Liver (tissue), 9 donors: ENCODE measurements around the gene TJP3. TPM values are rescaled to one million over a fixed set of nuclear protein-coding genes. Genes with fewer than 3 reads are reported as not detected.
A peak's percentile ranks its signal among the peaks of the same experiment; 100 is the strongest.

Experiments used
- DNase-seq: peaks from one replicate; pipeline ENCODE4 v3.0.0-alpha.2; 2017; ENCODE audit warnings: low spot score
- H3K27ac ChIP-seq, 2 donors: one replicate each; pipeline ENCODE4 v1.7.0; 2013; ENCODE audit warnings: inconsistent platforms in 2 of 2, low read length in 2 of 2, control low read depth in 1 of 2, low read depth in 1 of 2, mild to moderate bottlenecking in 1 of 2
- H3K27me3 ChIP-seq, 4 donors: one replicate each; pipeline versions ENCODE4 v1.6.1 to v1.7.0; 2013; ENCODE audit warnings: low read length in 3 of 4, inconsistent platforms in 1 of 4, mild to moderate bottlenecking in 1 of 4, moderate library complexity in 1 of 4; ENCODE audit not compliant: control insufficient read depth in 4 of 4, insufficient read depth in 4 of 4
- H3K36me3 ChIP-seq, 4 donors: one replicate each; pipeline versions ENCODE4 v1.6.1 to v1.7.0; 2013; ENCODE audit warnings: low read length in 3 of 4, mild to moderate bottlenecking in 3 of 4, low read depth in 1 of 4, moderate library complexity in 1 of 4; ENCODE audit not compliant: control insufficient read depth in 4 of 4, insufficient read depth in 3 of 4
- H3K4me1 ChIP-seq, 4 donors: one replicate each; pipeline versions ENCODE4 v1.6.1 to v1.7.0; 2013; ENCODE audit warnings: low read length in 3 of 4, mild to moderate bottlenecking in 3 of 4, moderate library complexity in 1 of 4; ENCODE audit not compliant: control insufficient read depth in 4 of 4, insufficient read depth in 4 of 4
- H3K4me3 ChIP-seq, 3 donors: one replicate each; pipeline versions ENCODE4 v1.6.1 to v1.7.0; 2013; ENCODE audit warnings: low read length in 3 of 3, control low read depth in 1 of 3, low read depth in 1 of 3, mild to moderate bottlenecking in 1 of 3
- H3K9ac ChIP-seq, 2 donors: one replicate each; pipeline ENCODE4 v1.7.0; 2013; ENCODE audit warnings: low read length in 2 of 2, mild to moderate bottlenecking in 2 of 2, moderate library complexity in 2 of 2, control low read depth in 1 of 2, low read depth in 1 of 2
- H3K9me3 ChIP-seq, 4 donors: one replicate each; pipeline versions ENCODE4 v1.6.1 to v1.7.0; 2013; ENCODE audit warnings: low read length in 3 of 4; ENCODE audit not compliant: control insufficient read depth in 4 of 4
- EGR1 ChIP-seq, 2 donors: IDR thresholded peaks; 2 replicates each; pipeline ENCODE4 v1.6.1; 2016 to 2018; ENCODE audit warnings: antibody characterized with exemption in 2 of 2, low read depth in 2 of 2
- FOXA1 ChIP-seq: IDR thresholded peaks from 2 replicates; pipeline ENCODE4 v1.6.1; 2016; ENCODE audit warnings: antibody characterized with exemption
- FOXA2 ChIP-seq: IDR thresholded peaks from 2 replicates; pipeline ENCODE4 v1.6.1; 2016; ENCODE audit warnings: antibody characterized with exemption
- GABPA ChIP-seq, 2 donors: IDR thresholded peaks in 1 of 2; conservative IDR thresholded peaks in 1 of 2; 2 replicates each; pipeline ENCODE4 v1.6.1; 2016; ENCODE audit warnings: antibody characterized with exemption in 2 of 2, mild to moderate bottlenecking in 1 of 2, moderate library complexity in 1 of 2
- HNF4A ChIP-seq, 2 donors: conservative IDR thresholded peaks; 2 replicates each; pipeline ENCODE4 v1.6.1; 2016; ENCODE audit warnings: antibody characterized with exemption in 2 of 2, mild to moderate bottlenecking in 2 of 2
- JUND ChIP-seq, 2 donors: IDR thresholded peaks; 2 replicates each; pipeline ENCODE4 v1.6.1; 2016; ENCODE audit warnings: antibody characterized with exemption in 2 of 2
- NR2F2 ChIP-seq: IDR thresholded peaks from 2 replicates; pipeline ENCODE4 v1.6.1; 2016; ENCODE audit warnings: antibody characterized with exemption
- RXRA ChIP-seq, 2 donors: IDR thresholded peaks; 2 replicates each; pipeline ENCODE4 v1.6.1; 2017 to 2018; ENCODE audit warnings: antibody characterized with exemption in 2 of 2, mild to moderate bottlenecking in 1 of 2
- WGBS: extraction: QIAGEN DNeasy Blood & Tissue Kit; methylation state at CpG from one replicate; pipeline ENCODE4 v1.1.7; 2013; 5-methylcytosine and 5-hydroxymethylcytosine counted together
- polyA plus RNA-seq, 2 donors: library from polyadenylated mRNA; stranded (reverse) in 1 of 2; unstranded in 1 of 2; fragments of 200-250 nt in 1 of 2; fragments of >200 nt in 1 of 2; fragmentation: Nextera tagmentation in 1 of 2; extraction: Ambion mirVana in 1 of 2; gene quantifications; one replicate each; pipeline versions ENCODE4 v1.2.1 to v1.2.3, GENCODE V29; 2013 to 2015
- total RNA-seq, 2 donors: library from RNA; depleted of rRNA; stranded (reverse); fragments of >200 nt; gene quantifications; one replicate each; pipeline ENCODE4 v1.2.3, GENCODE V29; 2014
- TF ChIP-seq, protein P1 (sequence below): IDR thresholded peaks from 2 replicates; pipeline ENCODE4 v1.6.1; 2016; ENCODE audit warnings: antibody characterized with exemption, mild to moderate bottlenecking
- TF ChIP-seq, protein P2 (sequence below): IDR thresholded peaks from 2 replicates; pipeline ENCODE4 v1.6.1; 2016; ENCODE audit warnings: antibody characterized with exemption
- TF ChIP-seq, protein P3 (sequence below): fragments of 150-350 bp; IDR thresholded peaks from 2 replicates; pipeline ENCODE4 v1.5.1; 2017; ENCODE audit warnings: improper control_type of control experiment, low read depth, low read length; ENCODE audit not compliant: missing input control
- donor health status: healthy.
- donor health status: healthy.
- donor health status: healthy.
- donor health status: healthy.
- donor health status: healthy.

The TJP3 gene
- total and polyA plus RNA-seq, 4 donors: 6.0 to 9.8 (median 6.7) TPM

DNA sequence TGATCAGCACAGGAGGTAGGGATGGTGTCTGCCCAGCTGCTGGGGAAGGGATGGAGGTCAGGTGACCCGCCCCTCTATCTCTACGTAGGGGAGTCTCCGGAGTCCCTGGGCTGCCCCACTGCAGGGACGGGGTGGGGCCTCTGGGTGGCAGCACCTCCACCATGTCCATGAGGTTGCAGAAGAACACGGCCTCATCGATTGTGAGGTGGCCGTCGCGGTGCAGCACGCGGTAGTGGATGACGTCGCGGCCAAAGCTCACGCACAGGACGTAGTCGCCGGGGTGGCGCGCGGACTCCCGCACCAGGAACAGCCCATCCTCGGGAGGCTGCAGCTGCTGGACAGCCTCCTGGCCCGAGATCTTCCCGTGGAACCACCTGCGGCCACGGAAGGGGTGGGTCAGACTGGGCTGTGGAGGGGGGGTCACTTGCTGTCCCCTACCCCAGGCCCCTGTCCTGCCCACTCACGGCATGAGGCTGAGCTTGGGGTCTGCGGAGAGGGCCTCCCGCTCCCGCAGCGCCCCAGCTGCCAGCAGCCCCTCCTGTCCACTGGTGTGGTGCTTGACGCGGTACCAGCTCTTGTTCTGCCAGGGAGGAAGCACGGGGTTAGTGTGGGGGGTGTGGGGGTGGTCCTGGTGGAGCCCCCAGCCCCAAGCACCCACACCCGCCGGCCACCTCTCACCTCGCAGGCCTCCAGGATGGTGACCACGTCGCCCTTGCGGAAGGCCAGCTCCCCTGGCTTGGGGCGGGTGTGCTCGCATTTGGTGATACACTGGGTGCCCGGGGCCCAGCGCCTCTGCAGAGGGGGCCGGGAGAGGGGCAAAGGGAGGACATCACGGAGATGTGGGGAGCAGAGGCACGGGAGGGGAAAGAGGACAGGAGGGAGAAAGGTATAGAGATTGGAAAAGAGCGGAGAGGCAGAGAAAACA, 75.7 kb downstream of the TJP3 start:
- peaks cover 0 to 7% (median 1%) of the 10 kb centered on the region in 4 donors for H3K4me1 ChIP-seq
- DNase-seq: no peak
- H3K27me3 ChIP-seq: peaks cover 0 to 15% (median under 1%) of the 10 kb centered on the region in 4 donors
- no peak overlapping the region for H3K9ac ChIP-seq
- H3K36me3 ChIP-seq: peaks cover 0 to 1% (median 0%) of the 10 kb centered on the region in 4 donors
- H3K27ac ChIP-seq: no peak overlapping the region
- TF ChIP-seq, protein P1, sequence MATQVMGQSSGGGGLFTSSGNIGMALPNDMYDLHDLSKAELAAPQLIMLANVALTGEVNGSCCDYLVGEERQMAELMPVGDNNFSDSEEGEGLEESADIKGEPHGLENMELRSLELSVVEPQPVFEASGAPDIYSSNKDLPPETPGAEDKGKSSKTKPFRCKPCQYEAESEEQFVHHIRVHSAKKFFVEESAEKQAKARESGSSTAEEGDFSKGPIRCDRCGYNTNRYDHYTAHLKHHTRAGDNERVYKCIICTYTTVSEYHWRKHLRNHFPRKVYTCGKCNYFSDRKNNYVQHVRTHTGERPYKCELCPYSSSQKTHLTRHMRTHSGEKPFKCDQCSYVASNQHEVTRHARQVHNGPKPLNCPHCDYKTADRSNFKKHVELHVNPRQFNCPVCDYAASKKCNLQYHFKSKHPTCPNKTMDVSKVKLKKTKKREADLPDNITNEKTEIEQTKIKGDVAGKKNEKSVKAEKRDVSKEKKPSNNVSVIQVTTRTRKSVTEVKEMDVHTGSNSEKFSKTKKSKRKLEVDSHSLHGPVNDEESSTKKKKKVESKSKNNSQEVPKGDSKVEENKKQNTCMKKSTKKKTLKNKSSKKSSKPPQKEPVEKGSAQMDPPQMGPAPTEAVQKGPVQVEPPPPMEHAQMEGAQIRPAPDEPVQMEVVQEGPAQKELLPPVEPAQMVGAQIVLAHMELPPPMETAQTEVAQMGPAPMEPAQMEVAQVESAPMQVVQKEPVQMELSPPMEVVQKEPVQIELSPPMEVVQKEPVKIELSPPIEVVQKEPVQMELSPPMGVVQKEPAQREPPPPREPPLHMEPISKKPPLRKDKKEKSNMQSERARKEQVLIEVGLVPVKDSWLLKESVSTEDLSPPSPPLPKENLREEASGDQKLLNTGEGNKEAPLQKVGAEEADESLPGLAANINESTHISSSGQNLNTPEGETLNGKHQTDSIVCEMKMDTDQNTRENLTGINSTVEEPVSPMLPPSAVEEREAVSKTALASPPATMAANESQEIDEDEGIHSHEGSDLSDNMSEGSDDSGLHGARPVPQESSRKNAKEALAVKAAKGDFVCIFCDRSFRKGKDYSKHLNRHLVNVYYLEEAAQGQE: no peak
- TF ChIP-seq FOXA1: no peak
- TF ChIP-seq, protein P2, sequence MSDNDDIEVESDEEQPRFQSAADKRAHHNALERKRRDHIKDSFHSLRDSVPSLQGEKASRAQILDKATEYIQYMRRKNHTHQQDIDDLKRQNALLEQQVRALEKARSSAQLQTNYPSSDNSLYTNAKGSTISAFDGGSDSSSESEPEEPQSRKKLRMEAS: no peak
- TF ChIP-seq, protein P3, sequence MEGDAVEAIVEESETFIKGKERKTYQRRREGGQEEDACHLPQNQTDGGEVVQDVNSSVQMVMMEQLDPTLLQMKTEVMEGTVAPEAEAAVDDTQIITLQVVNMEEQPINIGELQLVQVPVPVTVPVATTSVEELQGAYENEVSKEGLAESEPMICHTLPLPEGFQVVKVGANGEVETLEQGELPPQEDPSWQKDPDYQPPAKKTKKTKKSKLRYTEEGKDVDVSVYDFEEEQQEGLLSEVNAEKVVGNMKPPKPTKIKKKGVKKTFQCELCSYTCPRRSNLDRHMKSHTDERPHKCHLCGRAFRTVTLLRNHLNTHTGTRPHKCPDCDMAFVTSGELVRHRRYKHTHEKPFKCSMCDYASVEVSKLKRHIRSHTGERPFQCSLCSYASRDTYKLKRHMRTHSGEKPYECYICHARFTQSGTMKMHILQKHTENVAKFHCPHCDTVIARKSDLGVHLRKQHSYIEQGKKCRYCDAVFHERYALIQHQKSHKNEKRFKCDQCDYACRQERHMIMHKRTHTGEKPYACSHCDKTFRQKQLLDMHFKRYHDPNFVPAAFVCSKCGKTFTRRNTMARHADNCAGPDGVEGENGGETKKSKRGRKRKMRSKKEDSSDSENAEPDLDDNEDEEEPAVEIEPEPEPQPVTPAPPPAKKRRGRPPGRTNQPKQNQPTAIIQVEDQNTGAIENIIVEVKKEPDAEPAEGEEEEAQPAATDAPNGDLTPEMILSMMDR: peak; percentile 18
- TF ChIP-seq RXRA (IDR thresholded peaks at IDR 0.05): no peak
- TF ChIP-seq JUND (IDR thresholded peaks at IDR 0.05): no peak
- WGBS: 75% methylated on average over 49 of the region's 49 CpGs
- no peak overlapping the region for H3K4me3 ChIP-seq
- H3K9me3 ChIP-seq: peaks cover 10 to 15% (median 14%) of the 10 kb centered on the region in 4 donors

DNA sequence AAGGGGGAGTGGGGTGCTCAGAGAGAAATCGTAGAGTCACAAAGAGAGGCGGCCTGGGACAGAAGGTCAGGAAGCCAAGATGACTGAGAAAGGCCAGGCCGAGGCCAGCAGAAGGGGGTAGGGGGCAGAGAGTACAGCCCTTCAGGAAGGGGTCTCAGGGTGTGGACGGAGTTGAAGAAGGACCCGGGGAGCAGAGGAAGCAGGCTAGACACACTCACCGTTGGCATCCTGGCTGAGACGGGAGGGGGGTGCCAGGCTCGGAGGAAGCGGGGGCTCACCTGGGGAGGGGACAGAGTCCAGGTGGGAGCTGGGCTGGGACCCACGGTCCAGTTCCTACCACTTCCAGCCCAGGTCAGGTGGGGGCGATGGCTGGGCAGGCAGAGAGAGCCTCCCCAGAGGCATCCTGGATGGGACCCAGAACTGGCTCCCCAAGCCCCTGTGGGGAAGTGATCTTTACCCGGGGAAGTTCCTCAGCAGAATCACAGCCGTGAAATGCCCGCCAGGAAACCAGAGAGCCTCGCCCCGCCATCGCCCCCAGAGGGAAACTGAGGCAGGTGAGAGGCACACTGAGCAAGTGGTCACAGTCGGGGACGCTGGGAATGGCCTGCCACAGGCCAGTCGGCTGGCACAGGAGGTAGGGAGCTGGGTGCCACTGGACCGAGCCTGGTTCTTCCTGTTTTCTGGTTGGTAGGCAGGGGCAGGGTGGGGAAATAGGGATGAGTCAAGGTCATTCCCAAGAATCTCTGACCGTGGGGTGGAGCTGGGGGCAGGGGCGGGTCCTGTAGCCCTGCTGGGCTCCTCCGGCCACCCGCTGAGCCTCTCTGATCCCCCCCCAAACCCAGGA, 76.6 kb downstream of the TJP3 start:
- Histone ChIP-seq H3K27ac (no peak overlapping the region), H3K36me3 (peaks cover 0 to 1% (median 0%) of the 10 kb centered on the region in 4 donors), H3K4me3 (no peak overlapping the region), H3K4me1 (peaks cover 0 to 7% (median 1%) of the 10 kb centered on the region in 4 donors), H3K9ac (no peak overlapping the region), H3K9me3 (peaks cover 10 to 15% (median 14%) of the 10 kb centered on the region in 4 donors), H3K27me3 (peaks cover 0 to 15% (median under 1%) of the 10 kb centered on the region in 4 donors)
- 26% methylated on average over 25 of the region's 25 CpGs for WGBS
- TF ChIP-seq FOXA2: no peak
- no peak for TF ChIP-seq NR2F2
- TF ChIP-seq, protein P1: no peak
- TF ChIP-seq EGR1 (IDR thresholded peaks at IDR 0.05; ENCODE audit: low read depth in 2 of 2): no peak
- no peak for TF ChIP-seq RXRA (IDR thresholded peaks at IDR 0.05)
- no peak for TF ChIP-seq HNF4A (conservative IDR thresholded peaks at IDR 0.05)
- no peak for TF ChIP-seq GABPA (IDR thresholded peaks at IDR 0.05 in 1 of 2, conservative IDR thresholded peaks at IDR 0.05 in 1 of 2)
- no peak for DNase-seq
